ENCODE measurements around the gene CLDND2.

CLDND2 gene

DNA sequence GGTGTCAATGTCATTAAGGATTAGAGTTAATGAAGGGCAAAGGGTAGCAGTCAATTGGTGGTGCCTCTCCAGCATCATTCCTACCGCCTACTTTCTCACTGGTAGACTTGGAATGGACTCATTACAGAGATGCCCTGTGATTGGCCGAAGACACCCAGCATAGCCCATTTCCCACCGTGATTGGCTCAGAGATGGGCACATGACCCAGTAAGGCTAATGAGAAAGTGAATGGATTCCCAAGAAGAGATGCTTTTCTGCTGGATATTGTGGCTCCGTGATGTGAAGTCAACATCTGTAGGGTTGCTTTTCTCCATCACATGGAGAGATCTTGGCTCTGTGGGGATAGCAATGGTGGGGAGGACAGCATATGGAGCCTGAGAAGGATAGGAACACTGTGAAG, 38.4 kb downstream of the CLDND2 start:
- Histone ChIP-seq H3K27ac (ENCODE audit: low read depth, low read length) (no peak overlapping the region), H3K9ac (ENCODE audit: low read depth in 1 of 2, low read length in 2 of 2) (no peak overlapping the region), H3K4me3 (ENCODE audit: low read depth in 1 of 2, low read length in 2 of 2) (no peak overlapping the region), H3K27me3 (ENCODE audit: control insufficient read depth in 1 of 2, insufficient read depth in 2 of 2, low read length in 2 of 2) (peaks cover 7 to 18% of the 10 kb centered on the region in 2 donors), H3K9me3 (ENCODE audit: control insufficient read depth in 1 of 2, low read length in 2 of 2) (no peaks in the 10 kb centered on the region), H3K4me1 (ENCODE audit: control insufficient read depth in 1 of 2, insufficient read depth in 2 of 2, low read length in 2 of 2) (no peaks in the 10 kb centered on the region), H3K36me3 (ENCODE audit: control insufficient read depth in 1 of 2, insufficient read depth in 2 of 2, low read length in 2 of 2) (no peaks in the 10 kb centered on the region)

DNA sequence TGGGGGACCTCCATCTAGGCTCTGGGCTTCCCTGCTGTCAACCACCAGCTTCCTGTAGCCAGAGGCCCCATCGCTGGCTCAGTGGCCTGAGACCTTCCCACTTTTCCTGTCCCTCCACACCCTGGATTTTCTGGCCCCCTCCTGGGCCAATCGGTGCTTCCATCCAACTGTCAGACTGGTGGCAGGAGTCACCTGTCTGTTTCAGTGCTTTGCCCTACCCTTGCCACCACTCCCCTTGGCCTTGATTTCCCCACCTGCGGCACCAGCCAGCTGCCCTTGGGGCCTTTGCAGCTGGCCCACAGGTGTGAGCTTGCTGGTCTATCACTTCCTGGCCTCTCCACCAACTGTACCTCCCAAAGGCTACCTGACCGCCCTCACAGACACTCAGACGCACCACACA, 39.4 kb downstream of the CLDND2 start:
- Histone ChIP-seq H3K4me3 (ENCODE audit: low read depth in 1 of 2, low read length in 2 of 2) (no peak overlapping the region), H3K9ac (ENCODE audit: low read depth in 1 of 2, low read length in 2 of 2) (no peak overlapping the region), H3K36me3 (ENCODE audit: control insufficient read depth in 1 of 2, insufficient read depth in 2 of 2, low read length in 2 of 2) (no peaks in the 10 kb centered on the region), H3K9me3 (ENCODE audit: control insufficient read depth in 1 of 2, low read length in 2 of 2) (no peaks in the 10 kb centered on the region), H3K27ac (ENCODE audit: low read depth, low read length) (no peak overlapping the region), H3K27me3 (ENCODE audit: control insufficient read depth in 1 of 2, insufficient read depth in 2 of 2, low read length in 2 of 2) (peaks cover 7 to 18% of the 10 kb centered on the region in 2 donors), H3K4me1 (ENCODE audit: control insufficient read depth in 1 of 2, insufficient read depth in 2 of 2, low read length in 2 of 2) (no peaks in the 10 kb centered on the region)

DNA sequence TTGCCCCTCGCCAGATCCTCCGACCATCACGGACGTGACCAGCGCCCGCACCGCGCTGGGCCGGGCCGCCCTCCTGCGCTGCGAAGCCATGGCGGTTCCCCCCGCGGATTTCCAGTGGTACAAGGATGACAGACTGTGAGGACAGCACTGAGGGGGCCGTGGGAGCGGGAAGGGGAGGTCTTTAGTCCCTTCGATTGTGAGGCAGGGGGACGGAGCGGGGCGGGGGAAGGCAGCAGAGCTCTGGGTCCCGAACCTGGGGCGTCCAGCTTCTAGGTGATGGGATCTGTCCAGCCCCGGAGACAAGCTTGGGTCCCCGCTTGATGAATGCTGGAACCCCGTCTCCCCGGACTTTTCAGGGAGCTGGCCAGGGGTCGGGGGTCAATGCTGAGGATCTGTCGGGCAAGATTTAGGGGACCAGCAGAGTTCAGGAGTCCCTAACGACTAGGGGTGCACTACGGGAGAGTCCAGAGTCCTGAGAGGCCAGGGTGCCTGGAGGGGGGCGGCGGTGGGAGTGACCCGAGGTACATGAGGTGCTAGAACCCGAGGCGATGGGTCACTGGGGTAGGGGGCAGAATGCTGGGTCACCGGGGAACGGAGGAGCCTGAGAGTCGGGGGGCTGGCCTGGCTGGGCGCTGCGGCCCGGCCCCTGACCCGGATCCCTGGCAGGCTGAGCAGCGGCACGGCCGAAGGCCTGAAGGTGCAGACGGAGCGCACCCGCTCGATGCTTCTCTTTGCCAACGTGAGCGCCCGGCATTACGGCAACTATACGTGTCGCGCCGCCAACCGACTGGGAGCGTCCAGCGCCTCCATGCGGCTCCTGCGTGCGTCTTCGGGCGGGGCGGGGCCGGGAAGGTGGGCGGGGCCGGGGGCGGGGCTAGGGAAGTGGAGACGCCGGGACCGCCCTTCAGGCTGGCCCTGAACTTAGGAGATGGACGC, 41.5 kb downstream of the CLDND2 start:
- H3K27ac ChIP-seq (ENCODE audit: low read depth, low read length), result no peak overlapping the region
- no peaks in the 10 kb centered on the region for H3K4me1 ChIP-seq (ENCODE audit: control insufficient read depth in 1 of 2, insufficient read depth in 2 of 2, low read length in 2 of 2)
- peaks cover 7 to 18% of the 10 kb centered on the region in 2 donors for H3K27me3 ChIP-seq (ENCODE audit: control insufficient read depth in 1 of 2, insufficient read depth in 2 of 2, low read length in 2 of 2)
- peak overlapping the region in 1 of 2 donors; percentile 21 for H3K4me3 ChIP-seq (ENCODE audit: low read depth in 1 of 2, low read length in 2 of 2)
- H3K9ac ChIP-seq (ENCODE audit: low read depth in 1 of 2, low read length in 2 of 2), result no peak overlapping the region
- no peaks in the 10 kb centered on the region for H3K9me3 ChIP-seq (ENCODE audit: control insufficient read depth in 1 of 2, low read length in 2 of 2)
- no peaks in the 10 kb centered on the region for H3K36me3 ChIP-seq (ENCODE audit: control insufficient read depth in 1 of 2, insufficient read depth in 2 of 2, low read length in 2 of 2)

DNA sequence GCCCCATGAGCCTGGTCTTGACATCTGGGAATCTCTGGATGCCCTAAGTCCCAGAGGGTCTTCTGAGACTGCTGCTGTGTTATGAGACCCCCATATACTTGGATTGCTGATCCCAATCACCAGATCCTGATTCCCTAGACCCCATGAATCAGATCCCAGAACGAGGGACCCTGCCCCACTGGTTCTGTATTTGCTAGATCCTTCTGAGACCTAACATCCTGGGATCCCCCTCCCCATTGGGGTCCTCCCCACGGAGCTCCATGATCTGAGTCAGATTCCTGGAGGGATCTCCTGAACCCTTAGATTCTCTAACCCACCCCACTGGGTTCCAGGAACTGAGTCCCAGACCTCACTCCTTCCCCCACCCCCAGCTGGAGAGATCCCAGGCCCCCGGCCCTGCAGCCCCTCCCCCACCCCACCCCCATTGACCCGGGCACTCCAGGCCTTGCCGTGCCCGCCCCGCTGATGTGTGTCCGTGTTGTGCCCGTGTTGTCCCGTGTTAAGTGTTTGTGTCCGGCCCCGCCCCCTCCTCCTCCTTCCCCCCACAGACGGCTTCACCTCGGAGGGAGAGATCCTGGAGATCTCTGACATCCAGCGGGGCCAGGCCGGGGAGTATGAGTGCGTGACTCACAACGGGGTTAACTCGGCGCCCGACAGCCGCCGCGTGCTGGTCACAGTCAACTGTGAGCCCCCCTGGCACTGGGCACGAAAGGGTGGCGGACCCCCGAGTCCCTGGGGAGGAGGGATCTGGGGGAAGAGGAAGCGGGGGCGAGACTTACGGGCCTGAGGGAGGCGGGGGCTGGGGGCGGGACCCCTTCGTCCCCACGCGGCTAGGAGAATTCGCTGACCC, 42.4 kb downstream of the CLDND2 start:
- Histone ChIP-seq H3K27me3 (ENCODE audit: control insufficient read depth in 1 of 2, insufficient read depth in 2 of 2, low read length in 2 of 2) (peaks cover 7 to 18% of the 10 kb centered on the region in 2 donors), H3K36me3 (ENCODE audit: control insufficient read depth in 1 of 2, insufficient read depth in 2 of 2, low read length in 2 of 2) (no peaks in the 10 kb centered on the region)

DNA sequence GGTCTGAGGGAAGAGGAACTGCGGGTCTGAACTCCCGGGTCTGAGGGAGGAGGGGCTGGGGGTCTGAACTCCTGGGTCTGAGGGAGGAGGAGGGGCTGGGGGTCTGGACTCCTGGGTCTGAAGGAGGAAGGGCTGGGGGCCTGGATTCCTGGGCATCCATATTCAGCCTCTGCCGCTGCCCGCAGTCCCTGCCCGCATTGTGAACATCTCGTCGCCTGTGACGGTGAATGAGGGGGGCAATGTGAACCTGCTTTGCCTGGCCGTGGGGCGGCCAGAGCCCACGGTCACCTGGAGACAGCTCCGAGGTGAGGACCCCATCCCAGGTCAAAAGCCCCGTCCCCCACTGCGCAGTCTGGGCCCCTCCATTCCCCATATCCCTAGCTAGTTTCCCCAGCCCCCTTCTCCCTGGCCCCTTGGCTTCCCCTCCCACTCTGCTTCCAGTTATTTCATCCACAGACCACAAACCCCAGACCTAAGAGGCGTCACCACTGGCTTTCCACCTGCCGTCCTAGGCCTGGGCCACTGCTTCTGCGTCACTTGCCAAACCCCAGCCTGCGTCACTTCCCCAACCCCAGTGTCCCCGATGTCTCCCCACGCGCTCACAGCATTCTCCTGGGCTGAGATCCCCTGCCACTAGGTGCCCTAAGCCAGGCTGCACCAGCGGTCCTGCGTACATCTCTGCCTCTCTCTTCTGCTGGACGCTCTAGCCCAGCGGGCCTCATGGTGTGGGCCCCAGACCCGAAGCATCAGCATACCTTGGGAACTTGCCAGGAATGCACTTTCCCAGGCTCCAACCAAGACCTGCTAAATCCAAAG, 43.4 kb downstream of the CLDND2 start:
- Histone ChIP-seq H3K27ac (ENCODE audit: low read depth, low read length) (no peak overlapping the region), H3K27me3 (ENCODE audit: control insufficient read depth in 1 of 2, insufficient read depth in 2 of 2, low read length in 2 of 2) (peaks cover 7 to 18% of the 10 kb centered on the region in 2 donors), H3K4me1 (ENCODE audit: control insufficient read depth in 1 of 2, insufficient read depth in 2 of 2, low read length in 2 of 2) (no peaks in the 10 kb centered on the region), H3K36me3 (ENCODE audit: control insufficient read depth in 1 of 2, insufficient read depth in 2 of 2, low read length in 2 of 2) (no peaks in the 10 kb centered on the region), H3K9me3 (ENCODE audit: control insufficient read depth in 1 of 2, low read length in 2 of 2) (no peaks in the 10 kb centered on the region), H3K4me3 (ENCODE audit: low read depth in 1 of 2, low read length in 2 of 2) (no peak overlapping the region), H3K9ac (ENCODE audit: low read depth in 1 of 2, low read length in 2 of 2) (no peak overlapping the region)

More for the DNA sequence above, 42.4 kb downstream of the CLDND2 start:
- Histone ChIP-seq H3K4me1 (ENCODE audit: control insufficient read depth in 1 of 2, insufficient read depth in 2 of 2, low read length in 2 of 2) (no peaks in the 10 kb centered on the region), H3K27ac (ENCODE audit: low read depth, low read length) (no peak overlapping the region), H3K9ac (ENCODE audit: low read depth in 1 of 2, low read length in 2 of 2) (no peak overlapping the region), H3K4me3 (ENCODE audit: low read depth in 1 of 2, low read length in 2 of 2) (no peak overlapping the region), H3K9me3 (ENCODE audit: control insufficient read depth in 1 of 2, low read length in 2 of 2) (no peaks in the 10 kb centered on the region)

DNA sequence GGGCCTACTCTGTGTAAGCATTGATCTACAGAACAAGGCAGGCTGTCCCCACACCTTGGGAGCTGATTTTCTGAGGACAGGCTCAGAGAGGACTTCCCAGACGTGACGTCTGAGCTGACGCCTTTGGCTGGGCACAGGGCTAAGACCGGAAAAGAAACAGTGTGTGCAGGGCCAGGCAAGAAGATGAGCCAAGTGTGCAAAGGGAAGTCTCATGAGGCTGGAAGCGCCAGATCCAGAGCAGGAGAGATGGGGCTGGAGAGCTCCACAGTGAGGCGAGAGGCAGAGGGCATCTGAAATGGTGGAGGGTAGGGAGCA, 44.7 kb downstream of the CLDND2 start:
- Histone ChIP-seq H3K27me3 (ENCODE audit: control insufficient read depth in 1 of 2, insufficient read depth in 2 of 2, low read length in 2 of 2) (peaks cover 7 to 18% of the 10 kb centered on the region in 2 donors), H3K27ac (ENCODE audit: low read depth, low read length) (no peak overlapping the region), H3K4me3 (ENCODE audit: low read depth in 1 of 2, low read length in 2 of 2) (no peak overlapping the region), H3K4me1 (ENCODE audit: control insufficient read depth in 1 of 2, insufficient read depth in 2 of 2, low read length in 2 of 2) (no peaks in the 10 kb centered on the region), H3K9me3 (ENCODE audit: control insufficient read depth in 1 of 2, low read length in 2 of 2) (no peaks in the 10 kb centered on the region), H3K9ac (ENCODE audit: low read depth in 1 of 2, low read length in 2 of 2) (no peak overlapping the region), H3K36me3 (ENCODE audit: control insufficient read depth in 1 of 2, insufficient read depth in 2 of 2, low read length in 2 of 2) (no peaks in the 10 kb centered on the region)

DNA sequence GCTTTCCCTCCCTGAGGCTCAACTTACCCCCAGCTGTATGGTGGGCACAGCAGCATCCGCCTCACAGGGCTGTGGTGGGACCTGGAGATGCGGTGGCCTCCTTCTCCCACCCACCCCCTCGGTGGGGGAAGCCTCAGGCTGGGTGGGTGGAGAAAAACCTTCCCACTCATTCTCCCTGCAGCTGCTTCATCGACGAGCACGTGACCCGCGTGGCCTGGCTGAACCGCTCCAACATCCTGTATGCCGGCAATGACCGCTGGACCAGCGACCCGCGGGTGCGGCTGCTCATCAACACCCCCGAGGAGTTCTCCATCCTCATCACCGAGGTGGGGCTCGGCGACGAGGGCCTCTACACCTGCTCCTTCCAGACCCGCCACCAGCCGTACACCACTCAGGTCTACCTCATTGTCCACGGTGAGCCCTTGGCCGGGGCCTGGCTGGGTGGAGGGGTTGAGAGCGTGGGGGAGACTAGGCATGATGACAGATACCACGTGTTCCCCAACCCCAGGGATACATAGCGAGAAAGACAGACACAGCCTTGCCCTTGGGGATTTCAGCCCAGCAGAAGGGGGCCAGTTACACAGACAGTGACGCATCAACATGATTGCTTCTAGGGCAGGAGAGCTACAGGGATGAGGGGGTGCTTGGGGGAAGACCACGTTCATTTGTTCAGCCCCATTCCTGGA, 45.2 kb downstream of the CLDND2 start:
- Histone ChIP-seq H3K9me3 (ENCODE audit: control insufficient read depth in 1 of 2, low read length in 2 of 2) (no peaks in the 10 kb centered on the region), H3K27ac (ENCODE audit: low read depth, low read length) (no peak overlapping the region), H3K4me3 (ENCODE audit: low read depth in 1 of 2, low read length in 2 of 2) (no peak overlapping the region), H3K36me3 (ENCODE audit: control insufficient read depth in 1 of 2, insufficient read depth in 2 of 2, low read length in 2 of 2) (no peaks in the 10 kb centered on the region), H3K27me3 (ENCODE audit: control insufficient read depth in 1 of 2, insufficient read depth in 2 of 2, low read length in 2 of 2) (peaks cover 7 to 18% of the 10 kb centered on the region in 2 donors), H3K4me1 (ENCODE audit: control insufficient read depth in 1 of 2, insufficient read depth in 2 of 2, low read length in 2 of 2) (no peaks in the 10 kb centered on the region), H3K9ac (ENCODE audit: low read depth in 1 of 2, low read length in 2 of 2) (no peak overlapping the region)

DNA sequence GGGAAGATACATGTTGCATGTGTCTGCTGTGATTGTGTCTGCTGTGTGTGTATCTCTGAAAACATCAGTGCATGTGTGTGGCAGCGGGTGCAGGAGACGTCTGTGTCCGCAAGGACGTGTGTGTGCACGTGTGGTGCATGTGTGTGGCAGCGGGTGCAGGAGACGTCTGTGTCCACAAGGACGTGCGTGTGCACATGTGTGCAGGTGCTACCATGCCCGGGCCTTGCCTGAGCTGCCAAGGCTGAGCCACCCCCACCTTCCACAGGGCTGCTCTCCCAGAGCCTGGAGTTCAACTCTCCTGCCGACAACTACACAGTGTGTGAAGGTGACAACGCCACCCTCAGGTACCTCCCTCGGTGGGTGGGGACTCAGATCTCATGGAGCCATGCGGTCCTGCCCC, 47.0 kb downstream of the CLDND2 start:
- no peak overlapping the region for H3K9ac ChIP-seq (ENCODE audit: low read depth in 1 of 2, low read length in 2 of 2)
- no peaks in the 10 kb centered on the region for H3K4me1 ChIP-seq (ENCODE audit: control insufficient read depth in 1 of 2, insufficient read depth in 2 of 2, low read length in 2 of 2)
- H3K9me3 ChIP-seq (ENCODE audit: control insufficient read depth in 1 of 2, low read length in 2 of 2), result no peaks in the 10 kb centered on the region
- H3K36me3 ChIP-seq (ENCODE audit: control insufficient read depth in 1 of 2, insufficient read depth in 2 of 2, low read length in 2 of 2), result no peaks in the 10 kb centered on the region
- H3K27ac ChIP-seq (ENCODE audit: low read depth, low read length), result no peak overlapping the region
- peaks cover 0 to 10% of the 10 kb centered on the region in 2 donors for H3K27me3 ChIP-seq (ENCODE audit: control insufficient read depth in 1 of 2, insufficient read depth in 2 of 2, low read length in 2 of 2)
- no peak overlapping the region for H3K4me3 ChIP-seq (ENCODE audit: low read depth in 1 of 2, low read length in 2 of 2)

DNA sequence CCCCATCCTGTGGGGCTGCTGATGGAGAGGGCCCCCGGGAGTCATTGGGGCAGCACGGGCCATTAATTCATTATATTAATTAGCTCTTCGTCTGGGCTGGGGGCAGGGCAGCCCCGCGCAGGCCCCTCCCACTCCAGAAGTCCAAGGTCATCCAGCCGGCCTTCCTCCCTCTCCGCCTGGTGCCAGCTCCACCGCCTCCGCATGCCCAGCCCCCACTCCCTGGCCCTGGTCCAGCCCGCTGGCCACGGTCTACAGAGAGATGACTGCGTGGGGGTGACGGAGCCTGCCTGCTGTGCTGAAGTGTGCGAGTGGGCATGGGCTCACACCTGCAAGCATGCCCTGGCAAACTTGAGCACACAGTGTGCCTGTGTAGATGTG, 48.5 kb downstream of the CLDND2 start:
- H3K4me1 ChIP-seq (ENCODE audit: control insufficient read depth in 1 of 2, insufficient read depth in 2 of 2, low read length in 2 of 2), result no peaks in the 10 kb centered on the region
- H3K27me3 ChIP-seq (ENCODE audit: control insufficient read depth in 1 of 2, insufficient read depth in 2 of 2, low read length in 2 of 2), result no peaks in the 10 kb centered on the region
- H3K9ac ChIP-seq (ENCODE audit: low read depth in 1 of 2, low read length in 2 of 2), result no peak overlapping the region
- H3K4me3 ChIP-seq (ENCODE audit: low read depth in 1 of 2, low read length in 2 of 2), result no peak overlapping the region
- H3K27ac ChIP-seq (ENCODE audit: low read depth, low read length), result no peak overlapping the region
- H3K9me3 ChIP-seq (ENCODE audit: control insufficient read depth in 1 of 2, low read length in 2 of 2), result no peaks in the 10 kb centered on the region
- no peaks in the 10 kb centered on the region for H3K36me3 ChIP-seq (ENCODE audit: control insufficient read depth in 1 of 2, insufficient read depth in 2 of 2, low read length in 2 of 2)

All from duodenal mucosa (tissue), 2 donors.